AG04450 (cell line): ENCODE measurements around the gene SMARCAD1. TPM values are rescaled to one million over a fixed set of nuclear protein-coding genes. Genes with fewer than 3 reads are reported as not detected.
"Not testable (repeated sequence)": the region's sequence is repeated elsewhere in the genome, so short reads cannot be mapped to it uniquely, and the experiment has no call there.

ENCODE experiments used
- CTCF ChIA-PET: fragments of 300-600, 350-600 bp; formaldehyde crosslinking; extraction: SDS; loops from one replicate; lab custom pipeline; 2022; ENCODE audit warnings: antibody characterized with exemption, inconsistent platforms; lab: Charles Lee
- POLR2A ChIA-PET: fragments of 350-600 bp; formaldehyde crosslinking; extraction: SDS; loops from one replicate; lab custom pipeline; 2021; ENCODE audit warnings: antibody characterized with exemption, inconsistent platforms; lab: Yijun Ruan, JAX
- DNase-seq: peaks from one replicate; pipeline ENCODE4 v3.0.0-alpha.2; 2011; ENCODE audit warnings: low read depth, low spot score
- H3K27ac ChIP-seq: one replicate; pipeline ENCODE4 v1.5.1; 2012; ENCODE audit warnings: low read depth, low read length, control low read depth
- H3K27me3 ChIP-seq: one replicate; pipeline ENCODE4 v1.6.0; 2012; ENCODE audit warnings: low read length; ENCODE audit not compliant: control insufficient read depth, insufficient read depth
- H3K4me3 ChIP-seq: 2 replicates; pipeline ENCODE4 v1.5.1; 2011; ENCODE audit warnings: mild to moderate bottlenecking, low read depth, low read length, control low read depth
- H3K9me3 ChIP-seq: 2 replicates; pipeline ENCODE4 v1.5.1; 2012; ENCODE audit warnings: low read length; ENCODE audit not compliant: control insufficient read depth, insufficient read depth
- CTCF ChIP-seq: IDR thresholded peaks from 2 replicates; pipeline ENCODE4 v1.5.1; 2011; ENCODE audit warnings: low read depth, low read length, control low read depth, inconsistent platforms
- polyA plus RNA-seq: library from polyadenylated mRNA; depleted of rRNA; stranded (reverse); fragments of >200 nt; gene quantifications from 2 replicates; pipeline ENCODE4 v1.2.3, GENCODE V29; 2011

Gene SMARCAD1
- polyA plus RNA-seq, 1 experiment, result 39.6 TPM

- Histone ChIP-seq H3K9me3 (no peaks in the 10 kb centered on the region), H3K4me3 (no peak overlapping the region), H3K27me3 (peaks cover 4% of the 10 kb centered on the region), H3K27ac (no peak overlapping the region)
- peak; percentile 20; the same call in 1 of the 2 replicates for TF ChIP-seq CTCF
- DNase-seq, result no peak
- ChIA-PET POLR2A (no interaction called here), CTCF (interaction anchor here (0.6 to 1.7 kb wide), 7 partner anchors 12 to 542 kb away, joined by 3 to 5 read pairs (median 3); no protein-coding TSS in a partner anchor)
Measured at GRCh38 chr4:94332983-94333590, 125.4 kb downstream of the SMARCAD1 start.

- Histone ChIP-seq H3K4me3 (no peak overlapping the region), H3K27me3 (peaks cover 4% of the 10 kb centered on the region), H3K27ac (no peak overlapping the region), H3K9me3 (no peaks in the 10 kb centered on the region)
- POLR2A ChIA-PET, result no interaction called here
- DNase-seq, result no peak
- TF ChIP-seq CTCF, result no peak
- CTCF ChIA-PET, result interaction anchor here (0.6 to 1.7 kb wide), 7 partner anchors 13 to 543 kb away, joined by 3 to 5 read pairs (median 3); no protein-coding TSS in a partner anchor
Measured at GRCh38 chr4:94333866-94334265, 126.2 kb downstream of the SMARCAD1 start.

GRCh38 chr4:94334476-94334875 is 126.8 kb downstream of the SMARCAD1 start:
- POLR2A ChIA-PET, result no interaction called here
- CTCF ChIA-PET, result interaction anchor here (1.0 to 1.7 kb wide), 3 partner anchors 30 to 56 kb away, joined by 3 to 5 read pairs (median 4); no protein-coding TSS in a partner anchor

GRCh38 chr4:94334962-94335361 is 127.3 kb downstream of the SMARCAD1 start:
- CTCF ChIA-PET, result interaction anchor here (1.7 kb wide), 1 partner anchor 56 kb away, joined by 5 read pairs; no protein-coding TSS in a partner anchor
- no peak for TF ChIP-seq CTCF
- Histone ChIP-seq H3K27me3 (peaks cover 4% of the 10 kb centered on the region), H3K4me3 (no peak overlapping the region), H3K9me3 (no peaks in the 10 kb centered on the region), H3K27ac (no peak overlapping the region)
- POLR2A ChIA-PET, result no interaction called here
- no peak for DNase-seq

More at GRCh38 chr4:94334476-94334875, 126.8 kb downstream of the SMARCAD1 start:
- no peak for TF ChIP-seq CTCF
- Histone ChIP-seq H3K9me3 (no peaks in the 10 kb centered on the region), H3K4me3 (no peak overlapping the region), H3K27me3 (peaks cover 4% of the 10 kb centered on the region), H3K27ac (no peak overlapping the region)
- no peak for DNase-seq

- H3K4me3 ChIP-seq, result no peak overlapping the region
- DNase-seq, result no peak
- no peak overlapping the region for H3K27ac ChIP-seq
- ChIA-PET CTCF (no interaction called here), POLR2A (interaction anchor here (0.8 kb wide), 1 partner anchor 21 kb away, joined by 3 read pairs; no protein-coding TSS in a partner anchor)
- H3K9me3 ChIP-seq, result no peaks in the 10 kb centered on the region
- no peak for TF ChIP-seq CTCF
- peaks cover 3% of the 10 kb centered on the region for H3K27me3 ChIP-seq
Measured at GRCh38 chr4:94336303-94336702, 128.6 kb downstream of the SMARCAD1 start.

- CTCF ChIA-PET, DNase-seq, H3K27ac ChIP-seq, H3K9me3 ChIP-seq, H3K27me3 ChIP-seq, H3K4me3 ChIP-seq: not testable (repeated sequence)
- POLR2A ChIA-PET, result interaction anchor here (0.8 kb wide), 1 partner anchor 21 kb away, joined by 3 read pairs; no protein-coding TSS in a partner anchor
Measured at GRCh38 chr4:94336791-94337190, 129.1 kb downstream of the SMARCAD1 start.
